HuH-7 (cell line): ENCODE measurements around the gene FARS2.
"Not testable (repeated sequence)": the region's sequence is repeated elsewhere in the genome, so short reads cannot be mapped to it uniquely, and the experiment has no call there.

Experiments
- DNase-seq: peaks from one replicate; pipeline ENCODE4 v3.0.0; 2011; ENCODE audit warnings: low spot score

The FARS2 gene

GRCh38 chr6:5695260-5696245 is 434.2 kb downstream of the FARS2 start:
- no peak for DNase-seq

- no peak for DNase-seq
Measured at GRCh38 chr6:5697508-5697907, 436.2 kb downstream of the FARS2 start.

- no peak for DNase-seq
Measured at GRCh38 chr6:5698318-5698717, 437.0 kb downstream of the FARS2 start.

- not testable (repeated sequence) for DNase-seq
Measured at GRCh38 chr6:5699064-5699463, 437.8 kb downstream of the FARS2 start.

GRCh38 chr6:5701174-5701573 is 439.9 kb downstream of the FARS2 start:
- no peak for DNase-seq

GRCh38 chr6:5704708-5705107 is 443.4 kb downstream of the FARS2 start:
- no peak for DNase-seq

GRCh38 chr6:5705252-5705651 is 443.9 kb downstream of the FARS2 start:
- no peak for DNase-seq

GRCh38 chr6:5706124-5707033 is 445.1 kb downstream of the FARS2 start:
- DNase-seq = no peak

- DNase-seq = no peak
Measured at GRCh38 chr6:5707281-5708045, 446.1 kb downstream of the FARS2 start.

- no peak for DNase-seq
Measured at GRCh38 chr6:5710516-5710915, 449.2 kb downstream of the FARS2 start.

GRCh38 chr6:5710936-5711335 is 449.6 kb downstream of the FARS2 start:
- DNase-seq = no peak

- no peak for DNase-seq
Measured at GRCh38 chr6:5712349-5713215, 451.3 kb downstream of the FARS2 start.

- peak; percentile 27 for DNase-seq
Measured at GRCh38 chr6:5713519-5713918, 452.2 kb downstream of the FARS2 start.

- DNase-seq = no peak
Measured at GRCh38 chr6:5718231-5718947, 457.1 kb downstream of the FARS2 start.

- DNase-seq = no peak
Measured at GRCh38 chr6:5723841-5724691, 462.8 kb downstream of the FARS2 start.

- DNase-seq = no peak
Measured at GRCh38 chr6:5724911-5725310, 463.6 kb downstream of the FARS2 start.

GRCh38 chr6:5726976-5727718 is 465.8 kb downstream of the FARS2 start:
- no peak for DNase-seq

- no peak for DNase-seq
Measured at GRCh38 chr6:5728351-5729079, 467.2 kb downstream of the FARS2 start.
